Measurements from ENCODE around the gene ITPRID2. TPM values are rescaled to one million over a fixed set of nuclear protein-coding genes. Genes with fewer than 3 reads are reported as not detected.
"Not testable (repeated sequence)": the region's sequence is repeated elsewhere in the genome, so short reads cannot be mapped to it uniquely, and the experiment has no call there.

Gene ITPRID2
- polyA plus RNA-seq, 3 donors, result 17.9 to 50.2 (median 23.0) TPM

DNA sequence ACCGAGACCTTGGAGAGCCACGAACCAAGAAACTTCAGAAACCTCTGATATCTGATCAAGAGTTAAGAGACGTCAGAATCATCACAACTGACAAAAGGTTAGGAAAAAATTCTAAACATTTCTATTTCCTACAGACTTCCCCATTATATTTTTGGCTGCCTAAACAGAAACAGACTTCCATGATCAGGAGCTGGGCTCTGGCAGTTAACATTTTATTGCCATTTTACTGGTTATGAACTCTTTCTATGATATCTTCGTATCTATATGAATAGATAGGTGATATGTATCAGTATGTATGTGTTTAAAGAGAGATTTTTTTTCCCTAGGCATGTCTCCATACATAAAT lies 63.0 kb downstream of the ITPRID2 start:
- H3K4me1 ChIP-seq (ENCODE audit: control insufficient read depth in 1 of 2, insufficient read depth in 2 of 2, low read length in 2 of 2), result peaks cover 6 to 7% of the 10 kb centered on the region in 2 donors
- H3K27ac ChIP-seq (ENCODE audit: low read depth in 1 of 2, low read length in 2 of 2), result no peak overlapping the region
- H3K4me3 Mint-ChIP-seq, result peak overlapping the region in 1 of 2 donors; percentile 64
- H3K4me1 Mint-ChIP-seq, result peaks cover 11% of the 10 kb centered on the region
- H4K20me1 ChIP-seq (ENCODE audit: insufficient read depth, low read length), result no peaks in the 10 kb centered on the region
- no peaks in the 10 kb centered on the region for H3K36me3 Mint-ChIP-seq
- H3K4me3 ChIP-seq (replicated peaks in 1 of 3; ENCODE audit: low read depth in 2 of 3, low read length in 3 of 3), result peak overlapping the region in 2 of 3 experiments; percentile 37 to 63
- H3K79me2 ChIP-seq (ENCODE audit: insufficient read depth, low read length), result no peaks in the 10 kb centered on the region
- H3K36me3 ChIP-seq (replicated peaks in 1 of 2; ENCODE audit: control insufficient read depth in 1 of 2, insufficient read depth in 2 of 2, low read length in 2 of 2), result no peaks in the 10 kb centered on the region
- peak; percentile 43 for TF ChIP-seq CTCF (IDR thresholded peaks at IDR 0.05)
- no peak overlapping the region for H3K27ac Mint-ChIP-seq
- H3K27me3 Mint-ChIP-seq (ENCODE audit: low read depth in 3 of 3), result peaks cover 0 to 2% (median 0%) of the 10 kb centered on the region in 3 donors
- H3K27me3 ChIP-seq (ENCODE audit: control insufficient read depth in 2 of 2, insufficient read depth in 2 of 2, low read length in 2 of 2), result no peaks in the 10 kb centered on the region
- peak overlapping the region; percentile 69 for H3K4me2 ChIP-seq (replicated peaks; ENCODE audit: extremely low read depth, low read length, poor library complexity, severe bottlenecking)
- 8% methylated on average over 2 of the region's 4 CpGs for WGBS (ENCODE audit: insufficient coverage)
- no peak for DNase-seq
- H3K9me3 ChIP-seq (replicated peaks in 1 of 2; ENCODE audit: control insufficient read depth in 1 of 2, insufficient read depth in 1 of 2, low read length in 2 of 2), result no peaks in the 10 kb centered on the region
- no peaks in the 10 kb centered on the region for H3K9me3 Mint-ChIP-seq
- peak overlapping the region; percentile 65 for H2AFZ ChIP-seq (ENCODE audit: insufficient read depth, low read depth, low read length, poor library complexity, severe bottlenecking)
- H3K9ac ChIP-seq (ENCODE audit: insufficient read depth, low read length, poor library complexity, severe bottlenecking), result peak overlapping the region; percentile 33
- intact Hi-C loops (cut with micrococcal nuclease), result loop anchor here in 1 of 2 donors (10.0 kb wide), 1 partner anchor 210 kb away; no protein-coding TSS in a partner anchor

- no peak overlapping the region for H3K27ac ChIP-seq (ENCODE audit: low read depth in 1 of 2, low read length in 2 of 2)
- Mint-ChIP-seq H3K36me3 (no peaks in the 10 kb centered on the region), H3K27ac (no peak overlapping the region), H3K4me3 (no peak overlapping the region), H3K9me3 (no peaks in the 10 kb centered on the region), H3K4me1 (peaks cover 11% of the 10 kb centered on the region), H3K27me3 (ENCODE audit: low read depth in 3 of 3) (peaks cover 0 to 2% (median 0%) of the 10 kb centered on the region in 3 donors)
- intact Hi-C loops (cut with micrococcal nuclease), result loop anchor here in 1 of 2 donors (10.0 kb wide), 1 partner anchor 210 kb away; no protein-coding TSS in a partner anchor
- no peaks in the 10 kb centered on the region for H3K79me2 ChIP-seq (ENCODE audit: insufficient read depth, low read length)
- H3K4me3 ChIP-seq (replicated peaks in 1 of 3; ENCODE audit: low read depth in 2 of 3, low read length in 3 of 3), result no peak overlapping the region
- DNase-seq, result no peak
- H3K4me2 ChIP-seq (replicated peaks; ENCODE audit: extremely low read depth, low read length, poor library complexity, severe bottlenecking), result no peak overlapping the region
- H3K9me3 ChIP-seq (replicated peaks in 1 of 2; ENCODE audit: control insufficient read depth in 1 of 2, insufficient read depth in 1 of 2, low read length in 2 of 2), result no peaks in the 10 kb centered on the region
- peaks cover 6 to 7% of the 10 kb centered on the region in 2 donors for H3K4me1 ChIP-seq (ENCODE audit: control insufficient read depth in 1 of 2, insufficient read depth in 2 of 2, low read length in 2 of 2)
- no peaks in the 10 kb centered on the region for H3K36me3 ChIP-seq (replicated peaks in 1 of 2; ENCODE audit: control insufficient read depth in 1 of 2, insufficient read depth in 2 of 2, low read length in 2 of 2)
- WGBS (ENCODE audit: insufficient coverage), result no CpG with 5 or more reads among the region's 1 CpG
- no peak for TF ChIP-seq CTCF (IDR thresholded peaks at IDR 0.05)
- H2AFZ ChIP-seq (ENCODE audit: insufficient read depth, low read depth, low read length, poor library complexity, severe bottlenecking), result no peak overlapping the region
- no peaks in the 10 kb centered on the region for H4K20me1 ChIP-seq (ENCODE audit: insufficient read depth, low read length)
- no peaks in the 10 kb centered on the region for H3K27me3 ChIP-seq (ENCODE audit: control insufficient read depth in 2 of 2, insufficient read depth in 2 of 2, low read length in 2 of 2)
- H3K9ac ChIP-seq (ENCODE audit: insufficient read depth, low read length, poor library complexity, severe bottlenecking), result no peak overlapping the region
These were observed 63.5 kb downstream of the ITPRID2 start for GRCh38 chr2:181955010-181955409.

DNA sequence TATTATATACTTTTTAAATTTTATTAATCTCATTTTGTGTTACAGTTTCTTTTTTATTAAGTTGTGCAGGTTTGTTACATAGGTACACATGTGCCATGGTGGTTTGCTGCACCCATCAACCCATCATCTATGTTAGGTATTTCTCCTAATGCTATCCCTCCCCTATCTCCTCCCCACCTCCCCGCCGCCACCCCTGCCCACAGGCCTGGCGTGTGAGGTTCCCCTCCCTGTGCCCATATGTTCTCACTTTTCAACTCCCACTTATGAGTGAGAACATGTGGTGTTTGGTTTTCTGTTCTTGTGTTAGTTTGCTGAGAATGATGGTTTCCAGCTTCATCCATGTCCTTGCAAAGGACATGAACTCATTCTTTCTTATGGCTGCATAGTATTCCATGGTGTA lies 64.3 kb downstream of the ITPRID2 start:
- H3K9ac ChIP-seq (ENCODE audit: insufficient read depth, low read length, poor library complexity, severe bottlenecking); H3K4me1 ChIP-seq (ENCODE audit: control insufficient read depth in 1 of 2, insufficient read depth in 2 of 2, low read length in 2 of 2); H3K9me3 Mint-ChIP-seq; H3K9me3 ChIP-seq (replicated peaks in 1 of 2; ENCODE audit: control insufficient read depth in 1 of 2, insufficient read depth in 1 of 2, low read length in 2 of 2); H2AFZ ChIP-seq (ENCODE audit: insufficient read depth, low read depth, low read length, poor library complexity, severe bottlenecking); H3K79me2 ChIP-seq (ENCODE audit: insufficient read depth, low read length); H3K4me3 ChIP-seq (replicated peaks in 1 of 3; ENCODE audit: low read depth in 2 of 3, low read length in 3 of 3); H3K27me3 Mint-ChIP-seq (ENCODE audit: low read depth in 3 of 3); H3K36me3 ChIP-seq (replicated peaks in 1 of 2; ENCODE audit: control insufficient read depth in 1 of 2, insufficient read depth in 2 of 2, low read length in 2 of 2); H4K20me1 ChIP-seq (ENCODE audit: insufficient read depth, low read length); H3K36me3 Mint-ChIP-seq; H3K27me3 ChIP-seq (ENCODE audit: control insufficient read depth in 2 of 2, insufficient read depth in 2 of 2, low read length in 2 of 2); H3K4me3 Mint-ChIP-seq; H3K4me2 ChIP-seq (replicated peaks; ENCODE audit: extremely low read depth, low read length, poor library complexity, severe bottlenecking); H3K27ac Mint-ChIP-seq; H3K27ac ChIP-seq (ENCODE audit: low read depth in 1 of 2, low read length in 2 of 2); DNase-seq: not testable (repeated sequence)
- WGBS (ENCODE audit: insufficient coverage), result no CpG with 5 or more reads among the region's 3 CpGs
- peaks cover 11% of the 10 kb centered on the region for H3K4me1 Mint-ChIP-seq
- intact Hi-C loops (cut with micrococcal nuclease), result loop anchor here in 1 of 2 donors (10.0 kb wide), 1 partner anchor 211 kb away; no protein-coding TSS in a partner anchor
